ENCODE measurements around the gene NCKAP1.
"Not testable (repeated sequence)": the region's sequence is repeated elsewhere in the genome, so short reads cannot be mapped to it uniquely, and the experiment has no call there.

The NCKAP1 gene

DNA sequence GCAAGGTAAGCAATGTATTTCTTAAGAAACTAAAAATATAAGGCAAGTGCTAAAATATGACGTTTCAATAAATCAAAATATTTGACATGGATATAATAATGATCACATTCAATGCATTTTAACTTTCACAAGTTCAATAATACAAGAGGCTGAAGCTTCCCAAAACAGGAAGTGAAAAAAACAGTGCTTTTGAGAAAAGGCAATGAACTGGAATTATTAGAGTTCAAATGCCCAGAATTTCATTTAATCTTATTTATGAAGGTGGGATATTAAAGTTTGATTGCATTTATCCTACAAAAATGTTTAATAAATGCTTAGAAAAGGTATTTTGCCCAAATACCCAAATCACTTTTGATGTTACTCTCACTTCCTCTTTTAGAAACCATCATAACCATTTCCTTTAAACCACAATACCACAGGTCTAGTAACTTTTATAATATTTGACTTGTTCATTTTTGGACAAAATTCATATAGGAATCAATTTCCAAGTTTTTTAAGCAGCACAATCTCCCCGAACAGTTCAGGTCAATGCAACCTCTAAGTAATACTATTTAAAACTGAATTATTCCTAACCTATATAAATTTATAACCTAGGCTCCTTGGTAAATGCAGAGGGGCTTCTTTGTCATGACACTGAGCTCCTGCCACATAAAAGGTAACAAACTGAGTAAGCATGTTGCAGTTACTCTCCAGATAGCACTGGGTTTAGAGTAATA, 2.1 kb downstream of the NCKAP1 start:
- no peak for DNase-seq

DNA sequence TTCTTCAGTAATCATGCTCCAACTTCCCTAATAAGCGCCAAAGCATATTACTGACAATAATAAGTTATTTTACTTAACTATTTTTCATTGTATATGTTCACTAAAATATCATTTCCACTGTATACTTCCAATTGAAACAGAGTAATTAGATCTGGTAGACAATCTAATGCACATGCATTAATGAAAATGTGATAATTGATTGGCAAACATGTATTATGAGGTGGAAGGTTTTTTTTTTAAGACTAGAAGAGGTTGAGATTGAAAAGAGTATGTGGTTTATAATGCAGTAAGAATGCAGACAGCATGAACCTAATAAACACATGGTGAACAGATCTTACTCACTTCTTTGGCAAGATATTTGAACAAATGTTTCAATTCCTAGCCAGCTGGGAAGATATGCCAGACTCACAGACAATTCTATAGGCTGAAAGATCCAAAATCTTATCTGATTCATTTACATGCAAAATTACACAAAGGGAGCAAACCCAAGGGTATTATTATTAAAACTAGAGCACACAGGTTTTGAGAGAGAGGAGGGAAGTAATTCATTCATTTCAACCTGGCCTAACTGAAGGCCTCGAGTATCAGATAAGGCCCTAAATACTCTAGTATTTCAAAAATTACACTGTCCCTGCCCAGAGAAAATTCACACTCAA, 2.8 kb downstream of the NCKAP1 start:
- no peak for DNase-seq

DNA sequence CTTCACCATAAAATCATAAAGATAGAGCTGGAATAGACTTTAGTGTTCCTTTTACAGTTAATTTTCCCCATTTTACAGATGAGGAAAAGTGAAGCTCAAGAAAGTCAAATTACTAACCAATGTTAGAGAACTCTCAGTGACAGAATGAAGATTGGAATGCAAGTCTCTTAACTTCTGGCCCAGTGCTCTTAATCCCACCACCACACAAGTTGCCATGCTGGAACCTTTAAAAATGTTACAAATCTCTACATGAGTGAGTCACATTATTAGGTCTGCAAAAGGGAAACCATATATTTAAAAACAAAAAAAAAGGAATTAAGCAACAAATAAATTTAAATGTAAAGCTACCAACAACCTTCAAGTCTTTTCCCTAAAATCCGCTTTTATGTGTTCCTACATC, 3.5 kb downstream of the NCKAP1 start:
- DNase-seq = no peak

DNA sequence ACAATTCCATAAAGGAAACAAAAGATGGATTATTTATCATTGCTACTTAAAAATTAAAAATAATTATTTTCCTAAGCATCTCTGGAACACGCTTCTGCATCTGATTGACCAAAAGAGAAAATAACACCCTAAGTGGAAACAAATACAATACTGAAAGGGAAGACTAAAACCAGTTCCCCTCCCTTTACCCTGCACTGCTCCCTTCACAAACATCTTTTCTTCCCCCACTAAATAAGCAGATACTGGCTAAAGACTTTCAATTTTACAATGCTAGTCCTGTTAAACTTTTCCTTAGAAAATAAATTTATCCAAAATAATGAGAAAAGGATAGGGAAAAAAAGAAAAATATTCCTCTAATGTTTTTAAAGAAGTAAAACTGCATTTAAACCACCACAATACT, 4.3 kb downstream of the NCKAP1 start:
- DNase-seq = no peak

DNA sequence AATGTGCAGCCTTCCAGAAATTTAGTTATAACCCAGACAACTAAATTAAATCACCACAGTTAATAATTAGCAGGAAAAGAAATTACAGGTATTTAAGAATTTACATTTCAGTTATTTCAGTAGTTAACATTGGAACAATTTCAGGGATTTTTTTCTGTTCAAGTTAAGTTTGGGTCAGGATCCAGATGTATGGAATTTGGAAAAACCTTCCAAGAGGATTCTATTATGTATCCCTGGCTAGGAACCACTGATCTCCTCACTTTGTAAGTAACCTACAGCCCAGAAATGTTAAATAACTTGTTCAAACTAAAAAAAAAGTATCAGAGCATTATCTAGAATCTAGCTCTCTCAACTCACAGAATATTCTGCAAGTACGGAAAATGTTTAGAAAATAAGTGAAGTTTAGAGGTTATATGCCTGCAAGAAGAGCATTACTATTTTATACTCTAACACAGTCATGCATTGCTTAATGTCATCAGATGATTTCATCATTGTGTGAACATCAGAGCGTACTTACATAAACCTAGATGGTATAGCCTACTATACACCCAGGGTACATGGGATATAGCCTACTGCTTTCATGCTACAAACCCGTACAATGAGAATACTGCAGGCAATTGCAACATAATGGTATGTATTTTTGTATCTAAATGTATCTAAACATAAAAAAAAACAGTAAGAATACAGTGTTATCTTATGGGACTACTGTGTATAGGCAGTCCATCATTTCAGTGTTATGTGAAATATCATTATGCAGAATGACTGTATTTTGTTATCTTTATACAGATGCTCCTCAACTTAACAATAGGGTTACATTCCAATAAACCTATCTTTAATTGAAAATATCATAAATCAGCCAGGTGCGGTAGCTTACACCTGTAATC, 6.1 kb downstream of the NCKAP1 start:
- no peak for DNase-seq

DNA sequence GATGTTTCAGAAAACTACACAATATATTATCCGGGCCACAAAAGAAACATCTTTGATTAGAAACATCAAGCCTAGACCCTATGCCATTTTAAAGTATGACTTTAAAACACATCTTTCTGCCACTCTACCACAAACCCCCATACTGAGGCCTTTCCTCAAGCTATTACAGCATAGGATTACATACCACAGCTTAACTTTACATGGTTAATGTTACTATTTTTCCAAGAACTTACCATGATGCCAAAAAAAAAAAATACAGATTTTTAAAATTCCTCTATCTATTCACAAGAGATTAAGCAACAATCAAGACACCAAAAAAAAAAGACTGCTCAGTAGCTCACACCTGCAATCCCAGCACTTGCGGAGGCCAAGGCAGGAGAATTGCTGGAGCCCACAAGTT, 9.0 kb downstream of the NCKAP1 start:
- no peak for DNase-seq

DNA sequence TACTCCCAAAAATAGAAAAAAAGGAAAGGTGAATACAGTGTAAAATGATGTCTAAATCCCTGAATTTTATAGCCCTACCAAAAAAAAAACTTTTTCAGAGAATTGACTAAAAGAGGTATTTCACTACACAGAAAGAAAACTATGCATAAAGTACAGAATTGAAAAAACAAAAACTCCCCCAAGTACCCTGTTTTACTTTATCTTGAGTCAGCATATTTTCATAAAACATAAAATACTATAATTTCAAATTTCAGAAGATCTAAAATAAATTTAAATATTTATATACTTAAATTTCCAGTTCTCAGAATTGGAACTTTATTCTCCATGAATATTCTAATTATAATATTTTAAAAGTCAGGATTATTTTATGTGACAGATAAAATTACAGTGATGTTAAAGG, 10.1 kb downstream of the NCKAP1 start:
- no peak for DNase-seq

DNA sequence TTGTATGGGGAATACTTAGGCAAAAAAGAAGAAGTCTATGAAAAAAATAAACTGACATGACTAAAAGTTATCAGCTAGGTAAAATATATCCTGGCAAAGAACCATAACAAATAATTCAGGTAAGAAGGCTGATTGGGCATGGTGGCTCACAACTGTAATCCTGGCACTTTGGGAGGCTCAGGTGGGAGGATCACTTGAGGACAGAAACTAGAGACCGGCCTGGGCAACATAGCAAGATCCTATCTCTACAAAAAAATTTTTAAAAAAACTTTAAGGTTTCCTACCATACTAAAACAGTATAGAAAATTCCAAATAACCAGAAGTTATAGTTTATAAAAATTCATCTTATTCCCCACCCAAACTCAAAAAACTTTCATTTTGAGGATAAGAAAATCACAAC, 10.8 kb downstream of the NCKAP1 start:
- DNase-seq = no peak

DNA sequence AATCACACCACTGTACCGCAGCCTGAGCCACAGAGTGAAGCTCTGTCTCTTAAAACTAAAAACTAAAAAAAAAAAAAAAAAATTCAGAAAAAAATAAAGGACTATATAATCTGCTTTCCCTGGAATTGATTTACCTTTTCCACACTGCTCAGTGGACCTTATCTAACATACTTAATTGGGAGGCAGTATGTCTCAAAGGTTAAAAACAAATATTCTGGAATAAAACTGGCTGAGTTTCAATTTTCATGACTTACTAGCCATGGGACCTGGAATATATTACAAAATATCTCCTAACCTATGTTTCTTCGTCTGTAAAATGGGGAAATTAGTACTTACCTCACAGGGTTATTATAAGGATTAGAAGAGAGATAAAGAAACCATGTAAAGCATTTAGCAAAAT, 11.8 kb downstream of the NCKAP1 start:
- DNase-seq = no peak

DNA sequence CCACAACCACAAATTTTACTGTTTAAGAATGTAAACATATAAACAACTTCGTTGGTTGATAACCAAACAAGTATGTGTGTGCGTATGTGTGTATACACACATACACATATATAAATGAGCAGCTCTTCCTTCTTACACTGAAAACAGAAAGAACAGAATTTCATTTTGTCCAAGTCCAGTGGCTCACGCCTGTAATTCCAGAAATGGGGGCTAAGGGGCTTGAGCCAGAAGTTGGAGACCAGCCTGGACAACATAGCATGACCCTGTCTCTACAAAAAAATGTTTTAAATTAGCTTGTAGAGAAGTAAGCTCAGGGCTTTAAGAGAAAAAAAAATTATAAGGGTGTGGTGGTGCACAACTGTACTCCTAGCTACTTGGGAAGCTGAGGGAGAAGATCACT, 12.3 kb downstream of the NCKAP1 start:
- no peak for DNase-seq

DNA sequence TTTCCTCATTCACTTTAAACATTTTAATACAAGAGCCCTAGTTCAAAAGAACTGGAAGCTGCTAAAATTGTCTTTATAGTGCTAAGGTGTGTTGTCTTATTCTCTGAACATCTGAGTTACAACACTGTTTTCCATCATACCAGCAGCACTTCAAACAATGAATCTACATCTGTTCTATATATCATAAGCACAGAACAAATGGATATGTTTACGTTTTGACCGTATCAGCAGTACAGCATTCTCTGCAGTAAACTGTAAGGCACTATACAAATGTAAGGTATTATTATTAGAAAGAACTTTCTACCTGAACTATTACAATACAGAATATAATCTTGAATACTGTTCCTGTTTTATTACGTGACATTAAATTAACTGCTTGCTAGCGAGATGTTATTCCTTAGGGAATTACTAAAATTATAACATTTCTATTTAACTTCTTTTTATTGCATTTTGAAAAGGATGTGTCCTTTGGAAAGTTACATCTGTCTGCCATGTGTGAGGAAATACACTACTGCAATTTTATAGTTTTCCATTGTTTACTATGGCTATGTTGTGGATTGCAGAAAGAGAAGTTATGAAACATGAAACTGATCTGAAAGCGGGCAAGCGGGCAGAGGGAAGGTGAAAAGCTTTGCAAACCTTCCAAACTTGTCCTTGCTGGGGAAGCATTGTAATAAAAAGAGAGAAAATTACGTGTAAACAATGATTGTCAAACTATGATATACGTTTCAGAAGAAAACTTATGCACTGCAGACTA, 13.7 kb downstream of the NCKAP1 start:
- no peak for DNase-seq

DNA sequence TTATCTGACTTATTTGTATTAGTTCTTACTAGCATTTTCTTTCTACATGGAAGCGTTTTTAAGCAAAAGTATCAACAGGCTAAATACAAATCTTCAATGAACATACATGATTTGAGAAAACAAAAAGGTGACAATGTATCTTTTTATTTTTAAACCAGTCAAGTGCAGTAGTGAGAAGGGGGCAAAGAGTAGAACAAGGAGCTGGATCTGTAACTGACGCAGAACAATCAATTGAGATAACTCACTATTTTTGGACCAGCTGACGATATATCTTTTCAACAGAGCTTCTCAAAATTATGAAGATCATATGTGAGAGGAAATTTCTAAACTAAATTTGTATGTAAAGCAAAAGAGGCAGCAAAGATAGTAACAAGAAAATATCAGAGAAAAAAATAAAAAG, 15.5 kb downstream of the NCKAP1 start:
- DNase-seq = no peak

DNA sequence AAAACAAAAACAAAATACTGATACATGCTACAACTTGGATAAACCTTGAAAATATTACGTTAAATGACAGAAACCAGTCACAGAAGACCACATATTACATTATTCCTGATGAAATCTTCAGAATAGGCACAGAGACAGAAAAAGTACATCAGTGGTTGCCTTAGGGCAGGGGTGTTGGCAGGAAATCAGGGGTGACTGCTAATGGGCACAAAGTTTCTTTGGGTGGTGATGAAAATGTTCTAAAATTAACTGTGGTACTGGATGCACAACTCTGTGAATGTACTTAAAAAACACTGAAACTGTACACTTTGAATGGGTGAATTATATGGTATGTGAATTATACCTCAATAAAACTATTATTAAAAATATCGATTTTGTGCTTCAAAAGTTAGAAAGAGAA, 16.6 kb downstream of the NCKAP1 start:
- no peak for DNase-seq

DNA sequence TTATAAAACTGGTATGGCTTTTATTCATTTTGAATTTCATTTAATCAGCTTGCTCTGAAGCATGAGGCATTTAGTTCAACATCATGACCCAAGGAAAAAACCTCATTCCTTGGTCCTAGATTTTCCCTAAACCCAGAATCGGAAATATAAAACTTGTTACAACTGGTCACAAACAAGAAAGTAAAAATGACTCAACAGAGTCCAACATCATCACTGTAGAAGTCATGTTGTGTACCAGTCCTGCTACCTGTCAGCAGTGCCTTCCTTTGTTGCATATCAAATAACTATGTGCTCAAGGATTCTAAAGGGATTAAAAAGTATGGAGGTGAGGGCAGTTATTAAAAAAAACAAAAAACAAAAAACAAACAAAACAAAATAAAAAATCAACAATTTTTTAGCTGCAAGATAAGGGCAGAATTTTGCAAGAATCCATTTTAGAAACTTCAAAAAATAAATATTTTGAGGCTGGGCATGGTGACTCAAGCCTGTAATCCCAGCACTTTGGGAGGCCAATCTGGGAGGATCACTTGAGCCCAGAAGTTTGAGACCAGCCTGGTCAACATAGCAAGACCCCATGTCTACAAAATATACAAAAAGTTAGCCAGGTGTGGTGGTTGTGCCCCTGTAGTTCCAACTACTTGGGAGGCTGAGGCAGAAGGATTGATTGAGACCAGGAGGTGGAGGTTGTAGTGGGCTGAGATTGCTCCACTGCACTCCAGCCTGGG, 18.4 kb downstream of the NCKAP1 start:
- DNase-seq = no peak

DNA sequence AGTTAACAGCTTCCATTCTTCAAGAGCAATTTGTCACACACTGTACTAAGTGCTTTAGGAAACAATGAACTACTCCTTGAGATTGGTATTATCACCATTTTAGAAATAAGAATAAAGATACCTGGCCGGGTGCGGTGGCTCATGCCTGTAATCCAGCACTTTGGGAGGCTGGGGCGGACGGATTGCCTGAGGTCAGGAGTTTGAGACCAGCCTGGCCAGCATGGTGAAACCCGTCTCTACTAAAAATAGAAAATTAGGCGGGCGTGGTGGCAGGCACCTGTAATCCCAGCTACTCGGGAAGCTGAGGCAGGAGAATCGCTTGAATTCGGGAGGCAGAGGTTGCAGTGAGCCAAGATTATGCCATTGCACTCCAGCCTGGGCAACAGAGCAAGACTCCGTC, 20.4 kb downstream of the NCKAP1 start:
- not testable (repeated sequence) for DNase-seq

DNA sequence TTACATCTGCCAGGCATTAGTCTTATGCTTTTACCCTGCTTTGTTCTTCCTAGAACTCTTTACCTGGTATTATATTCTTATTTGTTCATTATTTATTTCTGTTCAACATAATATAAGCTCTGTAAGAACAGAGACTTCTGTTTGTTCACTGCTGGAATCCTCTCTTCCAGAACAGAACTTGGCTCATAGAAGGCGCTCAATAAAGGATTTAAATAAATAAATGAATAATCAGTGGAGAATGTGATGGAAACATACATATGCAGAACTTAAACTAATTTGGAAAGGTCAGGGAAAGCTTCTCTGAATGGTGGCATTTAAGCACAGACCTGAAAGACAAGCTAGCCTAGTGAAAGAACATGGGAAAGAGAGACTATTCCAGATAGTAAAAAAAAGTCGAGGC, 24.3 kb downstream of the NCKAP1 start:
- DNase-seq = no peak

DNA sequence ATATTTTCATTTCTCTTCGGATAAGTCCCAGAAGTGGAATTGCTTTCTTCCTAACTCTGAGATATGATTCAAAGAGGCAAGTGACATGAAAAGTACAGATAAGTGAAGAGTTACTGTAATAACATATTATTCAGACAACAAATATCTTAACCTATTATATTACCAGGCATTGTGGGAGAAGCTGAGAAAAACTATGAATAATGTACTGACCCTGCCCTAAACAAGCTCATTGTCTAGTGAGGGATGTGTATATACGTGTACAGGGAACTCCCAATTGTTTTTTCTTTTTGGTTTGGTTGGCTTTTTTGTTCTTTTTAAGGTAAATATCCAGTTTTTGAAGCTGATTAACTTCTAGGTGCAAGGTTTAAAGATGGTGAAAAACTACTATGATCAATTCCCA, 26.5 kb downstream of the NCKAP1 start:
- no peak for DNase-seq

DNA sequence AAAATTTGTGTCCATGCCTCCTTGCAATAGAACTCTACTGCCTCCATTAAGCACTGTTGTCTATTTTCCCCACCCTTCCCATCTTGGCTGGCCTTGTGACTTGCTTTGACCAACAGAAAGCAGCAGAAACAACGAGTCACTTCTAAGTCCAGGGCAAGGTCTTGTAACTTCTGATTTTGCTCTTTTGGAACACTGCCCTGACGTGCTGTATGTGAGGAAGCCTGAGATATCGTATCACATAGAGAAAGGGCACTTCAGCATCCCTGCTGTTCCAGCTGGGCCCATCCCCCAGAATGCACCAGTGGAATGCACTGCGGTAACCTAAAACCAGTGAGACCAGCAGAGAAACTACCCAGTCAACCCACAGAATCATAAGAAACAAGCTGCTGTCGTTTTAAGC, 28.1 kb downstream of the NCKAP1 start:
- DNase-seq = peak; percentile 53

DNA sequence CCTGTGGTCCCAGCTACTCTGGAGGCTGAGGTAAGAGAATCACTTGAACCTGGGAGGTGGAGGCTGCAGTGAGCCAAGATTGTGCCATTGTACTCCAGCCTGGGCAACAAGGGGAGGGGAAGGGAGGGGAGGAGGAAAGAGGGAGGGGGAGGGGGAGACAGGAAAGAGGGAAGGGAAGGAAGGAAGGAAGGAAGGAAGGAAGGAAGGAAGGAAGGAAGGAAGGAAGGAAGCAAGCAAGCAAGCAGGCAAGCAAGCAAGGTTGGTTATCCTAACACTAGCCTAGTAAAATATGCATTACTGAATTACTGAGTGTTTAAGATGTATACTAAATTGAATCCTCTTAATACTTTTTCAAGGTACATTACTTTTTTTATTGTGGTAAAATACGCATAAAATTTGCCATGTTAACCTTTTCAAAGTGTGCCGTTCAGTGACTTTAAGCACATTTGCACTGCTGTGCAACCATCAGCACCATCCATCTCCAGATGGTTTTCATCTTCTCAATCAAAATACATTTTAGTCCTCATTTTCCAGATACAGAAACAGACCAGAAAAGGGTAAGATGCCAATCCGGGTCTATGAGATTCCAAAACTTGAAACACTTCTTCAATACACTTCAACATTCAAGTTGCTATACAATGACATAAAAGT, 28.9 kb downstream of the NCKAP1 start:
- DNase-seq = no peak

DNA sequence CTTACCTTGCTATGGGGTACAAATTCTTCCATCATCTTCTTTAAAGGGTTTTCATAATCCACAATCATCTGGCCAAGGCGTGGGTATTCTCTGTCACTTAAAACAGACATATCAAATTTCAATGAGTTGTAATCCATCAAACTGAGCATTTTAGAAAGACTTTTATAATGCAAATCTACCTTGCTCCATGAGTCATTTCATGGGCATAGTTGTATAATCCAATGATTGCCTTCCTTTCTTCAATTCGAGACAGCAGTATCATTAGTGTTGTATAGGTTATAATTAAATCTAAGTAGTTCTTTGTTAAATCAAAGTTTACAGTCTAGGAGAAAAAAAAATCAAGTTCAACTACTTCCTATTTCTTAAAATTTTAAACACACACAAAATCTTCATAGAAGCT, 36.3 kb downstream of the NCKAP1 start:
- DNase-seq = no peak

DNA sequence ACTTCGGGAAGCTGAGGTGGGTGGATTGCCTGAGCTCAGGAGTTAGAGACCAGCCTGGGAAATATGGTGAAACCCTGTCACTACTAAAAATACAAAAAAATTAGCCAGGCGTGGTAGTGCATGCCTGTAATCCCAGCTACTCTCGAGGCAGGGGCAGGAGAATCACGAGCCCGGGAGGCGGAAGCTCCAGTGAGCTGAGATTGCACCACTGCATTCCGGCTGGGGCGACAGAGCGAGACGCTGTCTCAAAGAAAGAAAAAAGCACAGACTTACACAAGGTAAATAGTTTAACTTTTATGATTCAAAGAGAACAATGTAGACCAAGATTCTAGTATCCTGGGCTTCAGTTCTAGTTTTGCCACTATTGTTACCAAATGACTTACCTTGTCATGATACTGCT, 37.4 kb downstream of the NCKAP1 start:
- DNase-seq = no peak

Measured in NCI-H2171 (cell line).